Sigmoid colon (tissue), 3 donors: Measurements from ENCODE around the gene VAMP2.

Experiments
- POLR2A ChIP-seq, 2 donors: fragments of 450-650 bp; IDR thresholded peaks; one replicate each; pipeline ENCODE4 v1.6.1; 2016; ENCODE audit warnings: antibody characterized with exemption in 2 of 2, mild to moderate bottlenecking in 2 of 2, moderate library complexity in 2 of 2
- TF ChIP-seq, protein P1 (sequence below), 4 experiments: fragments of 450-650 bp in 3 of 4; fragments of 200-600 bp in 1 of 4; IDR thresholded peaks; one replicate each; pipeline ENCODE4 v1.5.1; 2016 to 2019; ENCODE audit warnings: antibody characterized with exemption in 4 of 4, mild to moderate bottlenecking in 3 of 4, moderate library complexity in 2 of 4

DNA sequence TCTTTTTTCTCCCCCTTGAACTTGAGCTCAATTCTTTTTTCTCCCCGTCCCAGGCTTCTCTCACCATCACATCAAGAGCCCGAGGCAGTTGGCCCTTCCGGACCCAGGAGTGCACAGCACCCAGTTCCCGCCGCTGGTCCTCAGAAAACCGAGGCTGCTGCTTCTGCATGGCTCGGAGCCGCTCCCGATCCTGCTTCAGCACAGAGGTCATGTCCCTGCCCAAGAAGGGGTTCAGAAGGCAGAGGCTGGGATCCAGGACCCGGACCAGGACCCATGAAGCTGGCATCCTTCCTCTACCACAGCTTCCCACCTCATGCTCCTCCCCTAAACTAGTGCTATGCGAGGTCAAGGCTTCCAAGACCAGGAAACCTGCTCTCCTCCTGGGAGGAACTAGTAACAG lies 21.0 kb downstream of the VAMP2 start:
- TF ChIP-seq, protein P1, sequence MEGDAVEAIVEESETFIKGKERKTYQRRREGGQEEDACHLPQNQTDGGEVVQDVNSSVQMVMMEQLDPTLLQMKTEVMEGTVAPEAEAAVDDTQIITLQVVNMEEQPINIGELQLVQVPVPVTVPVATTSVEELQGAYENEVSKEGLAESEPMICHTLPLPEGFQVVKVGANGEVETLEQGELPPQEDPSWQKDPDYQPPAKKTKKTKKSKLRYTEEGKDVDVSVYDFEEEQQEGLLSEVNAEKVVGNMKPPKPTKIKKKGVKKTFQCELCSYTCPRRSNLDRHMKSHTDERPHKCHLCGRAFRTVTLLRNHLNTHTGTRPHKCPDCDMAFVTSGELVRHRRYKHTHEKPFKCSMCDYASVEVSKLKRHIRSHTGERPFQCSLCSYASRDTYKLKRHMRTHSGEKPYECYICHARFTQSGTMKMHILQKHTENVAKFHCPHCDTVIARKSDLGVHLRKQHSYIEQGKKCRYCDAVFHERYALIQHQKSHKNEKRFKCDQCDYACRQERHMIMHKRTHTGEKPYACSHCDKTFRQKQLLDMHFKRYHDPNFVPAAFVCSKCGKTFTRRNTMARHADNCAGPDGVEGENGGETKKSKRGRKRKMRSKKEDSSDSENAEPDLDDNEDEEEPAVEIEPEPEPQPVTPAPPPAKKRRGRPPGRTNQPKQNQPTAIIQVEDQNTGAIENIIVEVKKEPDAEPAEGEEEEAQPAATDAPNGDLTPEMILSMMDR (IDR thresholded peaks at IDR 0.05), result no peak
- no peak for TF ChIP-seq POLR2A (IDR thresholded peaks at IDR 0.05)
